ENCODE measurements around the gene IMPG2.

Gene IMPG2

GRCh38 chr3:101181801-101182200, 138.6 kb downstream of the IMPG2 start:
- Histone ChIP-seq H3K9ac (ENCODE audit: low read depth, low read length) (no peak overlapping the region), H3K9me3 (ENCODE audit: insufficient read depth, low read depth, low read length) (no peaks in the 10 kb centered on the region), H3K27me3 (ENCODE audit: insufficient read depth, low read length) (no peaks in the 10 kb centered on the region), H3K36me3 (ENCODE audit: insufficient read depth, low read length) (no peaks in the 10 kb centered on the region), H3K27ac (ENCODE audit: low read depth, low read length) (no peak overlapping the region), H3K4me1 (ENCODE audit: insufficient read depth, low read length) (no peaks in the 10 kb centered on the region), H3K4me3 (ENCODE audit: low read length) (no peak overlapping the region)

DNA sequence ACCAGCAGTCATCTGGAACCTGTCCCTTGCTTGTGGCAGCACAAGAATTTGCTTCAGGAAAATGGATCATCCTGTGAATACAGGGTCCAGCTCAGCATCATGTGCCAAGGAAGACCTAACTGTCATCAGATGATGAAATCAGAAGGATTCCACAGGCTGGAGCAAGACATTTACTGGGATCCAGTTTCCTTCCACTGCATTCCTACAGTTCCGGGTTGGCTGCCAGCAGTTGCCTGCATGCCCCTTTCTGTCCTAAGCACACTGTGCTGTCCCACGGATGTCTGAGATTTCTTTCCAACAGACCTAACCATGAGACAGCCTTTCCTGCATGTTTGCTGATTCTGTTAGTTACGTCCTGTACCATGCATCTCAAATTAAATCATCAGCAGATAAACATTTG, 140.7 kb downstream of the IMPG2 start:
- Histone ChIP-seq H3K9me3 (ENCODE audit: insufficient read depth, low read depth, low read length) (no peaks in the 10 kb centered on the region), H3K9ac (ENCODE audit: low read depth, low read length) (no peak overlapping the region), H3K4me3 (ENCODE audit: low read length) (no peak overlapping the region), H3K27me3 (ENCODE audit: insufficient read depth, low read length) (no peaks in the 10 kb centered on the region), H3K36me3 (ENCODE audit: insufficient read depth, low read length) (no peaks in the 10 kb centered on the region), H3K4me1 (ENCODE audit: insufficient read depth, low read length) (no peaks in the 10 kb centered on the region), H3K27ac (ENCODE audit: low read depth, low read length) (no peak overlapping the region)
- WGBS: 85% methylated on average over 3 of the region's 3 CpGs

GRCh38 chr3:101177577-101177976, 142.8 kb downstream of the IMPG2 start:
- Histone ChIP-seq H3K27me3 (ENCODE audit: insufficient read depth, low read length) (no peaks in the 10 kb centered on the region), H3K27ac (ENCODE audit: low read depth, low read length) (no peak overlapping the region), H3K4me3 (ENCODE audit: low read length) (no peak overlapping the region), H3K4me1 (ENCODE audit: insufficient read depth, low read length) (no peaks in the 10 kb centered on the region), H3K9me3 (ENCODE audit: insufficient read depth, low read depth, low read length) (no peaks in the 10 kb centered on the region), H3K36me3 (ENCODE audit: insufficient read depth, low read length) (no peaks in the 10 kb centered on the region), H3K9ac (ENCODE audit: low read depth, low read length) (no peak overlapping the region)

Measured in HUES64 (cell line).